ENCODE data around the gene SATB1.

The SATB1 gene

DNA sequence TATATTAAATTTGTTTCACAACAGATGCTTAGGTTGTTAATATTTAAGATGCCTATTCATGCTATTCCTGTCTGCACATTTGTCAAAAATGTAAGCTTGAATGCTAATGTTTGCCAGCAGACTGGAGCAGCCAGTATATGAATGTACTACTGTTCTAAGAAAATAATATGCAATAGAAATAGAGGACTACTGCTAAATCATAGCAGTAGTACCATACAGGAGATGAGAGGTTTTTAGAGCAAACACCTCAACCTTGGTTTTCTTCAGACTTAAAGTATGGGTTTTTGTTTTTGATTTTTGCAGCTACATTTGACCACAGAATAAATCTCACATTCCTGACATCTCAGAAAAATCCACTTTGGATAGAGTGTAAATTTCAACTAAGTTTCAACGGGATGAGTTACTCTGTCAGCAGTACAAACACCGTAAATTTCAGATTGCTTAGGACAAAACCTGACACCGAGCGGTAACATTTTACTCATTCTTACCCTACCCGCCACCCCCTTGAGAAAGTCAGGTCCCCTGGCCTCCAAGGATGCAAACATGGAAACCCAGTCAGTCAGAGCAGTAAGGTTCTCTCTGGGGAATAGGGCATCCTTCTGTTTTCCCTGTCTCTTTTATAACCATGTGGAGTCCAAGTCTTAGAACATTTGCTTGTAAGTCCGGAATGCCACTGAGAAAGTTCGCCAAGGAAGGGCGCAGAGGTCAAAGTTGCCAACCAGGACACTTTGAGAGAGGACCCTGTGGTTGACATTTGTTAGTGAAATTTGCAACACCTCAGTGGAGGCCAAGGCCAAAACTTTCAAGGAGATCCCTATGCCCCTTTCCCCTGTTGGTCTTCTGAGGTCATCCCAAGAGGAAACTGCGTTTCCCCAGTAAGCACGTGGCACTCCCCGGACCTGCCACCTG is 17.9 kb upstream of the SATB1 start:
- Mint-ChIP-seq H3K9me3 (peaks cover under 1% of the 10 kb centered on the region), H3K4me1 (peaks cover 34% of the 10 kb centered on the region), H3K27me3 (peaks cover 6% of the 10 kb centered on the region), H3K36me3 (peaks cover 53% of the 10 kb centered on the region), H3K4me3 (peak overlapping the region; percentile 96), H3K27ac (peak overlapping the region; percentile 97)
- DNase-seq = peak; percentile 38
- CTCF ChIA-PET = interaction anchor here (0.6 to 1.4 kb wide), 3 partner anchors 10 to 312 kb away, joined by 3 to 6 read pairs (median 4); no protein-coding TSS in a partner anchor

DNA sequence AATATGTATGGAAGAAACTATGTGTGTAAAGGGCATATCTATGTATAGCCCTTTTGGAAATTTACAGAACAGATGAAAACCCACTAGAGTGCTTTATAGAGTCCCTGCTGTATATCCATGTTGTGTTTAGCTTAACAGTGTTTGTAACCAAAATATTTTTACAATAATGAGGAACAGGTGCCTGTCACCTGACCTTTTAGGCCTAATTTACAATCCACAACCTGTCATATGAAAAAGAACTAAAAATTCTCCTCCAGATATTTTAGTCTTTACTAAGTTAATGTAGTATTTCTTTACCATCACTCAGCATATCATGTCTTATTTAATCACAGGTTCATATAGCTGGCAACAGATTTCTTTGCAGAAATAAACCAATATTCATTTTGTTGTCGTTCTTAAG is 16.4 kb upstream of the SATB1 start:
- Mint-ChIP-seq H3K4me1 (peaks cover 33% of the 10 kb centered on the region), H3K27ac (peak overlapping the region; percentile 90), H3K4me3 (peak overlapping the region; percentile 76), H3K27me3 (peaks cover 6% of the 10 kb centered on the region), H3K36me3 (peaks cover 48% of the 10 kb centered on the region), H3K9me3 (no peaks in the 10 kb centered on the region)
- CTCF ChIA-PET = interaction anchor here (0.7 kb wide), 1 partner anchor 11 kb away, joined by 3 read pairs; no protein-coding TSS in a partner anchor
- DNase-seq = no peak

DNA sequence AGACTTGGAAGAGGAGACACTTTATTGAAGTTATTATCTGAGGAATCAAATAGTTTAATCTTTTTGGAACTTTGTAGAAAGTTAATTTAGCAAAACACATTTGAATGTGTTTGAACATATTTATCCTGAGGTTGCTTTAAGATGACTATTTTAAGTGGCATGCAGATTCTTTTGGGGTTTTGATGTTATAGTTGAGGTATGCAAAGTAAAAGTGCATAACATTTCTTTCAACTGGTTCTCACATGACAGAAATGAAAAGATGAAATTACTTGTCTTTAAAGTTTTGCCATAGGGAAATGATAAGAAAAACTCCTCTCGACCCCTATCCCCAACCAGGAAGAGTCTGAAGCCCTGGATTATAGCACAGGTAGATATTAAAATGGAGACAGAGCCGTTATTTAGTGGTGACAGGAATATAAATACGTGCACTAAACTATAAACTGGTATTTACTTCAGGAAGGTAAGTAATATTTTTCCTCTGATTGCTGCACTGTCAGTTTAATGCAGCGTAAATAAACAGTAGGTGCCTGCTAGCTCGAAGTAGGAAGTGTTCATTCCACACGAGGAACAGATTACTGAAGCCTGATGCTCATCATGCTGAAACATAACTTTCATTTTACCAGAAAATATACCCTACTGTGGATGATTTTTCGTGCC is 15.1 kb upstream of the SATB1 start:
- Mint-ChIP-seq H3K36me3 (peaks cover 52% of the 10 kb centered on the region), H3K4me1 (peaks cover 44% of the 10 kb centered on the region), H3K9me3 (no peaks in the 10 kb centered on the region), H3K27me3 (peaks cover 6% of the 10 kb centered on the region), H3K27ac (peak overlapping the region; percentile 90), H3K4me3 (peak overlapping the region; percentile 76)
- DNase-seq = no peak
- CTCF ChIA-PET = no interaction called here

DNA sequence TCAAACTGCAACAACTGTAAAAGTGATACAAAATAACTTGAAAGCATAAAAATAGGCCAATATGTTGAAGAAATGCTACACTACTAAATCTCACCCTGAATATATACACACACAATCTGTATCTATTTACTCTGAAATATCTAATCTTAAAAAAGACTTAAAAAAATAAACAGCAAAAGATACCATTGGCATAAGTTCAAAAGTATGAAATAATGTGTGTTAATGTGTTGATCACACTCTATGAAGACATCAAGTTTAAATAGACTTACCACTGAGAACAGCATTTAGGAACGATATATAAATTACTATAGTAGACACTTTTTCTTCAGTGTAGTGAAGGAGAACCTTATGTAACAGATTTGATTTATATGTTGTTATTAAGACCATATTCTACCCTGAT is 14.1 kb upstream of the SATB1 start:
- peaks cover 56% of the 10 kb centered on the region for H3K36me3 Mint-ChIP-seq
- no peak for DNase-seq

DNA sequence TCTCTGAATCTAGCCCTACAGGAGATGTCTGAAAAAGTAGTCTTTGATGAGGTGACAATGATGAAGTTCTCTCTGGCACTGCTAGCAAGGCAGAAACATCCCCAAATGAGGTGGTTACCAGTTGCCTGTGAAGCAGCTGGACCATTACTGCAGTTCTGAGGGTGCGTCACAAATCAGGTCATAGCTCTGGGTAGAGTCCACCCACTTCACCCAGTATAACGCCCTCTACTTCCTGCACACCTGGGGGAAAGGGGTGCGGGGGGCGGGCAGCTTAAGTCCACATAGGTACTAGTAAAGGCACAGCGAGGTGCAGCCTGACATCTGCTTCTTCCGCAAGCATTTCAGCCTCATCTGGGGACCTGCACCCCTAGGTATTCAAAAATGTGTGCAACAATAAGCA is 13.4 kb upstream of the SATB1 start:
- Mint-ChIP-seq H3K36me3 (peaks cover 49% of the 10 kb centered on the region), H3K27ac (peak overlapping the region; percentile 90), H3K27me3 (no peaks in the 10 kb centered on the region), H3K4me3 (peak overlapping the region; percentile 76), H3K4me1 (peaks cover 49% of the 10 kb centered on the region), H3K9me3 (no peaks in the 10 kb centered on the region)
- DNase-seq = peak; percentile 83
- CTCF ChIA-PET = interaction anchor here (0.6 to 1.1 kb wide), 3 partner anchors 12 to 551 kb away, joined by 3 read pairs; no protein-coding TSS in a partner anchor

More for the DNA sequence above, 14.1 kb upstream of the SATB1 start:
- no peaks in the 10 kb centered on the region for H3K9me3 Mint-ChIP-seq
- H3K4me1 Mint-ChIP-seq = peaks cover 49% of the 10 kb centered on the region
- H3K27me3 Mint-ChIP-seq = peaks cover 2% of the 10 kb centered on the region
- H3K27ac Mint-ChIP-seq = peak overlapping the region; percentile 90
- peak overlapping the region; percentile 76 for H3K4me3 Mint-ChIP-seq
- CTCF ChIA-PET = no interaction called here

DNA sequence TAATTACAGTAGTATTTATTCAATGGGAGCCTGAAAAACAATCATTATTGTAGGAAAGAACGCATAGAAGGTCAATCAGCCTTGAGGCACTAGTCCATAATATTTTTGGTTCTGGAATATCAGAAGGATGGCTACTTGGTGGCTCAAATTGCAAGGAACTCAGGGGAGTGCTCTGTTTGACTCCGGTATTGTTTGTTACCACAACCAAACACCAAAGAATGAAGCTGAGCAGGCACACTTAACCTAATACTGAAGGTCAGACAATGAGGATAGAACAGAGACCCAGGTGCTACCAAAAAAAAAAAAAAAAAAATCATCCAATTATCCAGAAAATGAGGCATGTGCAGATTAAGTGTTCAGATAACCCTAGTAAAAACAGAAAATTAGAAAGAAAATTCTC is 11.1 kb upstream of the SATB1 start:
- peak overlapping the region; percentile 95 for H3K27ac Mint-ChIP-seq
- H3K9me3 Mint-ChIP-seq = no peaks in the 10 kb centered on the region
- DNase-seq = no peak
- H3K4me1 Mint-ChIP-seq = peaks cover 62% of the 10 kb centered on the region
- peaks cover 49% of the 10 kb centered on the region for H3K36me3 Mint-ChIP-seq
- H3K4me3 Mint-ChIP-seq = peak overlapping the region; percentile 86
- CTCF ChIA-PET = interaction anchor here (0.6 to 1.3 kb wide), 4 partner anchors 10 to 277 kb away, joined by 3 to 5 read pairs (median 3); no protein-coding TSS in a partner anchor
- no peaks in the 10 kb centered on the region for H3K27me3 Mint-ChIP-seq

DNA sequence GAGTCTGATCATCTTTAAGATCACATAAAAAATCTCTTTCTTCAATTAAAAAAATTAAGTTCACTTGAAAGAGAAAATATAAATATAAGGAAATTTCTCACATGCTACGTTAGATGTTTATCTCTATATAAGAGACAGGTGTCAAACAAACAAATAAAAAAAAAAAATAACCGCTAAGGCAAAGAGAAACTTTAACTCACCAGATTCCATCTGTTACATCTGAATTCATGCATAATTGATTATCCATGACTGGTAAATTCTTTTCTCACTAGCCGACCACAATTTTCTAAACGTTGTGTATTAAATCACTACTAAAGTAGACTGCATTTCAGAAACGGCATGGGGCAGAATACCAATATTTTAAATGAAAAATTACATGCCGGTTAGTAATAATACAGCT is 9.6 kb upstream of the SATB1 start:
- no peaks in the 10 kb centered on the region for H3K27me3 Mint-ChIP-seq
- CTCF ChIA-PET = no interaction called here
- peak overlapping the region; percentile 86 for H3K4me3 Mint-ChIP-seq
- H3K4me1 Mint-ChIP-seq = peaks cover 70% of the 10 kb centered on the region
- no peaks in the 10 kb centered on the region for H3K9me3 Mint-ChIP-seq
- no peak for DNase-seq
- peaks cover 49% of the 10 kb centered on the region for H3K36me3 Mint-ChIP-seq
- H3K27ac Mint-ChIP-seq = peak overlapping the region; percentile 95

DNA sequence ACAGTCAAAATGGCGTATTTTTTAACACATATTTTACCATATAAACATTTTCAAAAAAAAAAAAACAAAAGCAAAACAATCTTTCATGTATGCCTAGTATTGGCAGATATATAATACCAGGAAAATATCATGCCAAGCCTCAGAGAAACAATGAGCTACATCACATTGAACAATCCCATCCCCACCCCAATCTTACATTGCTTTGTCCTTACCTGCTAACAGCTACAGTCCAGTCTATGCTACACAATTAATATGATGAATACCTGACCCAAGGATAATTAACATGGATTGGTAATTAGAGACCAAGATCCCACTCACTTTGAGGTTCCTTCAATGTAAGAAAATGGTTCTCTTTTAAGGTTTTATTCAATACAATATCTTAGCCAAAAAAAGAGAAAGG is 7.6 kb upstream of the SATB1 start:
- H3K4me3 Mint-ChIP-seq = peak overlapping the region; percentile 78
- no peaks in the 10 kb centered on the region for H3K27me3 Mint-ChIP-seq

DNA sequence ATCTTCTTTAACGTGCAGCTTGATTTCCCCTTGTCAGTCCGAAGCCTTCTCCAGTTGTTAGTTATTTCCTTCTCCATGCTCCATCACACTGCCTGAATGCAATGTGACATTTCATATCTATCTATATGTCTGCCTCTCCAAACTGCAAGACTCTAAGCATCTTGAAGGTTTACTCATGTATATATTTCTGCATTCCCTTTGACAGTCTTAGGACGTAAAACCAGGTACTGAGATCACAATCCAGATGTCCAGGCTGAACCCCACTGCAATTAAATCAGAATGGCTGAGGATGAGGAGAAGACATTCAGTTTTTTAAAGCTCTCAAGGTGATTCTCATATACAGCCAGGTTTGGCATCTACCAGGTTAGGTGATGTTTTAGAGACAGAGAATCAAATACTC is 6.1 kb upstream of the SATB1 start:
- Mint-ChIP-seq H3K4me1 (peaks cover 77% of the 10 kb centered on the region), H3K36me3 (peaks cover 53% of the 10 kb centered on the region), H3K27ac (peak overlapping the region; percentile 89), H3K4me3 (peak overlapping the region; percentile 78), H3K9me3 (no peaks in the 10 kb centered on the region), H3K27me3 (no peaks in the 10 kb centered on the region)
- no peak for DNase-seq
- CTCF ChIA-PET = interaction anchor here (0.8 to 3.5 kb wide), 6 partner anchors 10 to 326 kb away, joined by 3 to 11 read pairs (median 4); no protein-coding TSS in a partner anchor

More for the DNA sequence above, 7.6 kb upstream of the SATB1 start:
- Mint-ChIP-seq H3K4me1 (peaks cover 74% of the 10 kb centered on the region), H3K27ac (peak overlapping the region; percentile 89), H3K9me3 (no peaks in the 10 kb centered on the region), H3K36me3 (peaks cover 52% of the 10 kb centered on the region)
- CTCF ChIA-PET = interaction anchor here (2.2 kb wide), 1 partner anchor 10 kb away, joined by 6 read pairs; no protein-coding TSS in a partner anchor
- no peak for DNase-seq

DNA sequence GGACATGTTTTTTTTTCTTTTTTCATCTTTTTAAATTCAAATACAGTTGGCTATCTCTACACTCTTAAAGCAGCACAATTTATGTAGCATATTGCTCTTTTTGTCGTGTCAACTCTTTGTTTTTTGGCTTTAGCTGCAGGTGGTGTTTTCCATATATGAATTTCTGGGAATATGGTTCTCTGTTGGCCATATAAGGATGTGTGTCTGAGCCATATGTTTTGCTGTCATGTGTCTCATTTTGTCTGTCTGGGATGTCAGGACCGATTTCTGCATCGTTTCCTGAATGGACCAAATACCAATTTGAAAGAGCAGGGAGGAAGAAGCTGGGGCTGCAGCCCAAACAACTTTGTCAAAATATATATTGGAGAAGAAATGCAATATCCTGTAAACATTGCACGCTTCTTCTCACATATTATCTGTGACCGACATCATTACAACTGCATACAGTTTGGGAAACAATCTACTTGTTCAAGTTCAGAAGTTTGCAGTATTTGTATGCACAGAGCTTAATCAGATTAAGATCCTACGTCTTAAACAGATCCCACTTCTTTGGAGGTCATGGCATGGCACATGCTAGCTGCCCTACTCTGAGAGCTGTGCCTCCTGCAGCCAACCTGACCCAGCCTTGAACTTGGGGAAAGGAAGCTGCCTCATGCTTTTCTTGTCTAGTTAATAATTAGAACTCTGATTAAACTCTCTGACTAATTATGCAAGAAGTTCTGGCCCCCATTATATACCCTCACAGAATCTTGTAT is 4.0 kb upstream of the SATB1 start:
- H3K27ac Mint-ChIP-seq = peak overlapping the region; percentile 87
- no peaks in the 10 kb centered on the region for H3K27me3 Mint-ChIP-seq
- no peak for DNase-seq
- H3K9me3 Mint-ChIP-seq = no peaks in the 10 kb centered on the region
- peaks cover 68% of the 10 kb centered on the region for H3K4me1 Mint-ChIP-seq
- CTCF ChIA-PET = interaction anchor here (3.5 kb wide), 2 partner anchors 8 to 11 kb away, joined by 9 to 11 read pairs; no protein-coding TSS in a partner anchor
- H3K36me3 Mint-ChIP-seq = peaks cover 47% of the 10 kb centered on the region
- peak overlapping the region; percentile 68 for H3K4me3 Mint-ChIP-seq

DNA sequence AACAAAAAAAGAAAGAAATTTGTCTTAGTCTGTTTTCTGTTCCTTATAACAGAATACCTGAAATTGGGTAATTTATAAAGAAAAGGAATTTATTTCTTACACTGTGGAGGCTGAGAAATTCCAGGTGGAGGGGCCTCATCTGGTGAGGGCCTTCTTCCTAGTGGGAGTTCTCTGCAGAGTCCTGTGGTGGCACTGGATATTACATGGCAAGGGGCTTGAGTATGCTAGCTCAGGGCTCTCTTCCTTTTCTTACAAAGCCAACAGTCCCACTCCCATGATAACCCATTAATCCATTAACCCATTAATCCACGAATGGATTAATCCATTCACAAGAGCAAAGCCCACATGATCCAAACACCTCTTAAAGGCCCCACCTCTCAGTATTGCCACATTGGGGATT is 2.9 kb upstream of the SATB1 start:
- H3K27ac Mint-ChIP-seq = peak overlapping the region; percentile 87

DNA sequence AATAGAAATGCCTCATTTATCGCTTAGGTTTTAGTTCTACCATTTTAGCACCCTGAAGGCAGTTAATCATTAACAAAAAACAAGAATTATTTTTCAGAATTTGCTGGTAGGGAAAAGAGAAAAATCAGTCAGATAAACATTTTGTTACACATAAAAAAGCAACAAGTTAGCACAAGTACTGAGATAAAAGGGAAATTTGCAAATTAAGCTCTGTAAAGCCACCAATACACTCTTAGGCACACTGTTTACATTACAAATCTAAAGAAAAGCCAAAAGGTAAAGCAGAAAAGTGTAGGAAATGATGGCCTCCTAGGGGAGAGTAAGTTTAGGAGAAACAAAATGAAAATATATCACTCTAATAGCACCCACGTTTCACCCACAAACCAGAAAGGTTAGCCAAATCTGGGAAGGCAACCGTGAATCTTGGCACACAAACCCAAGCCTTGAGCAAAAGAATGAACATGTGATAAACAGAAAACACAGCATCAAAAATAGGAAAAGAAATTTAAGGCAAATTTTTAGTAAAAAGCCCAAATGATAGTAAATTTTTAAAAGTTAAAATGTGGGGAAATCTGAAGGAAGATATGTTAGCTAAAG is 1.6 kb upstream of the SATB1 start:
- H3K4me1 Mint-ChIP-seq = peaks cover 61% of the 10 kb centered on the region
- no peaks in the 10 kb centered on the region for H3K27me3 Mint-ChIP-seq
- H3K9me3 Mint-ChIP-seq = no peaks in the 10 kb centered on the region
- no peak for DNase-seq
- H3K4me3 Mint-ChIP-seq = peak overlapping the region; percentile 59
- peak overlapping the region; percentile 90 for H3K27ac Mint-ChIP-seq
- CTCF ChIA-PET = interaction anchor here (0.8 to 1.0 kb wide), 2 partner anchors 12 to 331 kb away, joined by 3 read pairs; no protein-coding TSS in a partner anchor
- H3K36me3 Mint-ChIP-seq = peaks cover 50% of the 10 kb centered on the region

More for the DNA sequence above, 2.9 kb upstream of the SATB1 start:
- H3K4me1 Mint-ChIP-seq = peaks cover 67% of the 10 kb centered on the region
- no peak for DNase-seq
- no peaks in the 10 kb centered on the region for H3K9me3 Mint-ChIP-seq
- H3K4me3 Mint-ChIP-seq = peak overlapping the region; percentile 68
- peaks cover 57% of the 10 kb centered on the region for H3K36me3 Mint-ChIP-seq
- no peaks in the 10 kb centered on the region for H3K27me3 Mint-ChIP-seq
- CTCF ChIA-PET = no interaction called here

DNA sequence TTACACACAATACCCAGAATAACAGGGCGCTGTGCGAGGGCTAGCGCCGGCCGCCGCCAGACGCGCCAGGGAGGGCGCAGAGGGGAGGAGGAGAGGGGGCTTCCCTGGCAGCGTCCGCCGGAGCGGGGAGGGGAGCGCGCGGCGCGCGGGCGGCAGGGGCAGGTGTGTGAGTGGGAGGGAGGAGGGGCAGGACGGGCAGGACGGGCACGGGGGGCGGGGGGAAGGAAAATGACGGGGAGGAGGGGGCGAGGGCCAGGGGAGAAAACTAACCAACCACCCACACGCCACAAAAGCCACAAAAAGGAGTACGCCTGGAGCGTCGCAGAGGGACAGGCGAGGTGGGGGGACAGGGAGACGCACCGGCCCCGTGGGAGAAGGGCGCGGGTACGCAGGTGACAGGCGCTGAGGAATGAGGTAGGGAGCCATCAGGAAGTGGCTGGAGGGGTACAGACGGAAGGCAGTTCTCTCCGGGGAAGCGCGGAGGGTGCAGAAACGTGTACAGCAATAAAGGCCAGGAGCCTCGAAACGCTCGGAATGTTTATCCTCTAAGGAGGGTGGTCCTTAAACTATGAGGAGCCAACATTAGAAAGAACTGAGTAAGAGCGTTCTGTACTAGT is 610 bp upstream of the SATB1 start:
- Mint-ChIP-seq H3K27ac (peak overlapping the region; percentile 90), H3K36me3 (peaks cover 47% of the 10 kb centered on the region), H3K4me1 (peaks cover 59% of the 10 kb centered on the region), H3K27me3 (no peaks in the 10 kb centered on the region), H3K9me3 (no peaks in the 10 kb centered on the region), H3K4me3 (peak overlapping the region; percentile 79)
- peak; percentile 84 for DNase-seq
- CTCF ChIA-PET = interaction anchor here (1.1 kb wide), 1 partner anchor 20 kb away, joined by 3 read pairs; no protein-coding TSS in a partner anchor

All from activated naive CD4-positive, alpha-beta T cell treated with anti-CD3 and anti-CD28 coated beads, Interleukin-2, amount 10 ng/mL, durations not matched to agents 7 days and 5 days (primary cell).